Right lobe of liver (tissue), 4 donors: ENCODE results near the gene TMEM72.

ENCODE experiments used
- POLR2A ChIP-seq: fragments of 450-650 bp; IDR thresholded peaks from one replicate; pipeline ENCODE4 v1.6.1; 2017; ENCODE audit warnings: antibody characterized with exemption, mild to moderate bottlenecking
- TF ChIP-seq, protein P1 (sequence below), 4 donors: fragments of 200-600 bp in 3 of 4; fragments of 450-650 bp in 1 of 4; IDR thresholded peaks; one replicate each; pipeline versions ENCODE4 v1.5.1 to v1.8.0; 2016 to 2022; ENCODE audit warnings: antibody characterized with exemption in 4 of 4, mild to moderate bottlenecking in 2 of 4
- donor health status: DM: no; HTN: no; CAD: no.
- donor health status: DM: no; HTN: no; CAD: no.
- donor health status: DM: no; HTN: yes; CAD: no.

- TF ChIP-seq POLR2A = no peak
- TF ChIP-seq, protein P1, sequence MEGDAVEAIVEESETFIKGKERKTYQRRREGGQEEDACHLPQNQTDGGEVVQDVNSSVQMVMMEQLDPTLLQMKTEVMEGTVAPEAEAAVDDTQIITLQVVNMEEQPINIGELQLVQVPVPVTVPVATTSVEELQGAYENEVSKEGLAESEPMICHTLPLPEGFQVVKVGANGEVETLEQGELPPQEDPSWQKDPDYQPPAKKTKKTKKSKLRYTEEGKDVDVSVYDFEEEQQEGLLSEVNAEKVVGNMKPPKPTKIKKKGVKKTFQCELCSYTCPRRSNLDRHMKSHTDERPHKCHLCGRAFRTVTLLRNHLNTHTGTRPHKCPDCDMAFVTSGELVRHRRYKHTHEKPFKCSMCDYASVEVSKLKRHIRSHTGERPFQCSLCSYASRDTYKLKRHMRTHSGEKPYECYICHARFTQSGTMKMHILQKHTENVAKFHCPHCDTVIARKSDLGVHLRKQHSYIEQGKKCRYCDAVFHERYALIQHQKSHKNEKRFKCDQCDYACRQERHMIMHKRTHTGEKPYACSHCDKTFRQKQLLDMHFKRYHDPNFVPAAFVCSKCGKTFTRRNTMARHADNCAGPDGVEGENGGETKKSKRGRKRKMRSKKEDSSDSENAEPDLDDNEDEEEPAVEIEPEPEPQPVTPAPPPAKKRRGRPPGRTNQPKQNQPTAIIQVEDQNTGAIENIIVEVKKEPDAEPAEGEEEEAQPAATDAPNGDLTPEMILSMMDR (IDR thresholded peaks at IDR 0.05) = no peak
These were observed 25.3 kb downstream of the TMEM72 start for GRCh38 chr10:44936314-44936975.
